Fibroblast of lung (primary cell): ENCODE data around the gene TRRAP. TPM values are rescaled to one million over a fixed set of nuclear protein-coding genes. Genes with fewer than 3 reads are reported as not detected.

Experiments
- DNase-seq, 2 donors: peaks; one replicate each; pipeline versions ENCODE4 v3.0.0 to v3.0.0-alpha.2; 2010; ENCODE audit warnings: low read depth in 2 of 2
- H2AFZ ChIP-seq: 2 replicates; pipeline ENCODE4 v1.5.1; 2012; ENCODE audit warnings: low read length, control low read depth, inconsistent platforms
- H3K27ac ChIP-seq: 2 replicates; pipeline ENCODE4 v1.5.1; 2011; ENCODE audit warnings: low read length, control low read depth; ENCODE audit not compliant: insufficient read depth
- H3K27me3 ChIP-seq: 2 replicates; pipeline ENCODE4 v1.5.1; 2011; ENCODE audit warnings: mild to moderate bottlenecking, low read length; ENCODE audit not compliant: control insufficient read depth, insufficient read depth
- H3K36me3 ChIP-seq: 2 replicates; pipeline ENCODE4 v1.5.1; 2011; ENCODE audit warnings: low read length; ENCODE audit not compliant: control insufficient read depth, insufficient read depth
- H3K4me1 ChIP-seq: 2 replicates; pipeline ENCODE4 v1.5.1; 2011; ENCODE audit warnings: low read length; ENCODE audit not compliant: control insufficient read depth, insufficient read depth; ENCODE audit errors: extremely low read depth
- H3K4me2 ChIP-seq: 2 replicates; pipeline ENCODE4 v1.5.1; 2011; ENCODE audit warnings: low read length, control low read depth; ENCODE audit not compliant: insufficient read depth; ENCODE audit errors: extremely low read depth
- H3K4me3 ChIP-seq, 4 experiments: fragments of 200-600 bp in 1 of 4; sonication (generic) in 1 of 4; replicated peaks in 1 of 4; 2 replicates each; pipeline ENCODE4 v1.5.1; 2011 to 2016; ENCODE audit warnings: low read length in 4 of 4, low read depth in 3 of 4, mild to moderate bottlenecking in 3 of 4, control low read depth in 2 of 4, inconsistent platforms in 1 of 4, mixed read lengths in 1 of 4; ENCODE audit not compliant: insufficient read depth in 1 of 4; ENCODE audit errors: control extremely low read depth in 1 of 4
- H3K79me2 ChIP-seq: 2 replicates; pipeline ENCODE4 v1.5.1; 2012; ENCODE audit warnings: mild to moderate bottlenecking, low read length, inconsistent platforms; ENCODE audit not compliant: control insufficient read depth, insufficient read depth
- H3K9ac ChIP-seq: 2 replicates; pipeline ENCODE4 v1.5.1; 2011; ENCODE audit warnings: mild to moderate bottlenecking, low read length, control low read depth; ENCODE audit not compliant: insufficient read depth
- H3K9me3 ChIP-seq: 2 replicates; pipeline ENCODE4 v1.5.1; 2012; ENCODE audit warnings: low read depth, low read length; ENCODE audit not compliant: control insufficient read depth, insufficient read depth
- H4K20me1 ChIP-seq: 2 replicates; pipeline ENCODE4 v1.5.1; 2011; ENCODE audit warnings: low read length; ENCODE audit not compliant: control insufficient read depth, insufficient read depth; ENCODE audit errors: extremely low read depth
- CTCF ChIP-seq, 2 donors: IDR thresholded peaks in 1 of 2; conservative IDR thresholded peaks in 1 of 2; 1 replicate in 1 of 2; 2 replicates in 1 of 2; pipeline ENCODE4 v1.5.1; 2011 to 2012; ENCODE audit warnings: low read length in 2 of 2, control low read depth in 1 of 2, inconsistent platforms in 1 of 2, low read depth in 1 of 2, mild to moderate bottlenecking in 1 of 2
- EZH2 ChIP-seq: IDR thresholded peaks from 2 replicates; pipeline ENCODE4 v1.5.1; 2012; ENCODE audit warnings: low read length, control low read depth, mild to moderate bottlenecking; ENCODE audit errors: missing control alignments
- polyA plus RNA-seq, 2 donors: library from polyadenylated mRNA; depleted of rRNA in 1 of 2; stranded (reverse) in 1 of 2; unstranded in 1 of 2; fragments of >200 nt; gene quantifications; 2 replicates each; pipeline ENCODE4 v1.2.1, GENCODE V29; 2011 to 2012; ENCODE audit warnings: missing spikeins in 1 of 2
- total RNA-seq: library from RNA; depleted of rRNA; stranded (reverse); fragments of >200 nt; gene quantifications from 2 replicates; pipeline ENCODE4 v1.2.1, GENCODE V29; 2014

TRRAP gene
- total and polyA plus RNA-seq, 2 donors (not counting 1 experiment from before 2014, with no cell fraction given) = 11.3 to 20.6 TPM

GRCh38 chr7:98900815-98901214 lies 22.5 kb downstream of the TRRAP start:
- Histone ChIP-seq H3K9me3 (no peaks in the 10 kb centered on the region), H3K27ac (no peak overlapping the region), H3K36me3 (peaks cover 30% of the 10 kb centered on the region), H3K79me2 (no peaks in the 10 kb centered on the region), H3K4me1 (no peaks in the 10 kb centered on the region), H2AFZ (no peak overlapping the region), H3K4me2 (no peak overlapping the region), H3K27me3 (no peaks in the 10 kb centered on the region), H3K4me3 (no peak overlapping the region), H4K20me1 (no peaks in the 10 kb centered on the region), H3K9ac (no peak overlapping the region)
- TF ChIP-seq EZH2 = no peak
- TF ChIP-seq CTCF (conservative IDR thresholded peaks at IDR 0.05 in 1 of 2, IDR thresholded peaks at IDR 0.05 in 1 of 2; ENCODE audit: low read depth in 1 of 2, low read length in 2 of 2) = no peak
- no peak for DNase-seq

- Histone ChIP-seq H3K36me3 (peaks cover 27% of the 10 kb centered on the region), H3K9me3 (no peaks in the 10 kb centered on the region), H2AFZ (no peak overlapping the region), H3K9ac (no peak overlapping the region), H4K20me1 (no peaks in the 10 kb centered on the region), H3K4me3 (no peak overlapping the region), H3K4me2 (no peak overlapping the region), H3K4me1 (no peaks in the 10 kb centered on the region), H3K27ac (no peak overlapping the region), H3K79me2 (no peaks in the 10 kb centered on the region), H3K27me3 (no peaks in the 10 kb centered on the region)
- TF ChIP-seq CTCF (conservative IDR thresholded peaks at IDR 0.05 in 1 of 2, IDR thresholded peaks at IDR 0.05 in 1 of 2; ENCODE audit: low read depth in 1 of 2, low read length in 2 of 2) (no peak), EZH2 (no peak)
- DNase-seq = no peak
Measured at GRCh38 chr7:98902523-98902922, 24.2 kb downstream of the TRRAP start.

- no peak for TF ChIP-seq CTCF (conservative IDR thresholded peaks at IDR 0.05 in 1 of 2, IDR thresholded peaks at IDR 0.05 in 1 of 2; ENCODE audit: low read depth in 1 of 2, low read length in 2 of 2)
- TF ChIP-seq EZH2 = no peak
- no peak overlapping the region for H3K4me2 ChIP-seq
- H4K20me1 ChIP-seq = no peaks in the 10 kb centered on the region
- no peaks in the 10 kb centered on the region for H3K9me3 ChIP-seq
- no peak overlapping the region for H3K27ac ChIP-seq
- no peak overlapping the region for H3K4me3 ChIP-seq
- no peaks in the 10 kb centered on the region for H3K4me1 ChIP-seq
- no peaks in the 10 kb centered on the region for H3K79me2 ChIP-seq
- peaks cover 24% of the 10 kb centered on the region for H3K36me3 ChIP-seq
- DNase-seq = no peak
- H2AFZ ChIP-seq = no peak overlapping the region
- no peaks in the 10 kb centered on the region for H3K27me3 ChIP-seq
- H3K9ac ChIP-seq = no peak overlapping the region
Measured at GRCh38 chr7:98903246-98903645, 24.9 kb downstream of the TRRAP start.
